ENCODE measurements around the gene EPN3.

- no peak for TF ChIP-seq EZH2phosphoT487 (IDR thresholded peaks at IDR 0.05; ENCODE audit: borderline replicate concordance, low read depth, low read length)
- no peak for TF ChIP-seq CTCF (conservative IDR thresholded peaks at IDR 0.05; ENCODE audit: low read length)
These were observed 25.6 kb downstream of the EPN3 start for GRCh38 chr17:50558091-50558490.

Measured in OCI-LY7 (cell line).